Upper lobe of right lung (tissue), 1 donor: ENCODE data around the gene ADORA3. TPM values are rescaled to one million over a fixed set of nuclear protein-coding genes. Genes with fewer than 3 reads are reported as not detected.
A peak's percentile ranks its signal among the peaks of the same experiment; 100 is the strongest.

Experiments used
- ATAC-seq: fragments of 200-7000 bp; cut with Tn5 transposase; one replicate; pipeline ENCODE4 v1.9.1; 2020; ENCODE audit warnings: mild to moderate bottlenecking, moderate library complexity
- DNase-seq: peaks from one replicate; pipeline ENCODE4 v3.0.0-alpha.2; 2020
- H3K27ac ChIP-seq: fragments of 200-600 bp; one replicate; pipeline ENCODE4 v1.8.0; 2022
- H3K27me3 ChIP-seq: fragments of 200-600 bp; one replicate; pipeline ENCODE4 v1.8.0; 2022; ENCODE audit warnings: mild to moderate bottlenecking
- H3K36me3 ChIP-seq: fragments of 200-600 bp; one replicate; pipeline ENCODE4 v1.8.0; 2022
- H3K4me1 ChIP-seq: fragments of 200-600 bp; one replicate; pipeline ENCODE4 v1.8.0; 2022
- H3K4me3 ChIP-seq: fragments of 200-600 bp; one replicate; pipeline ENCODE4 v1.8.0; 2022; ENCODE audit warnings: mild to moderate bottlenecking
- H3K9me3 ChIP-seq: fragments of 200-600 bp; one replicate; pipeline ENCODE4 v1.8.0; 2022
- intact Hi-C: fragments of 100-400 bp; cut with DNase I; formaldehyde crosslinking; loops from one replicate; pipeline ENCODE4 v1.11.0; 2022
- total RNA-seq: library from RNA; stranded (reverse); fragmentation: NEBNext Ultra II Directional; extraction: Animal tissue kit (Norgen Biotek cat#: 25700); gene quantifications from one replicate; pipeline ENCODE4 v1.2.1, GENCODE V29; 2021
- TF ChIP-seq, protein P1 (sequence below): fragments of 200-600 bp; IDR thresholded peaks from one replicate; pipeline ENCODE4 v1.8.0; 2022; ENCODE audit warnings: antibody characterized with exemption
- donor health status: DM: no; HTN: yes; CAD: no; lungs with severe emphysema.

ADORA3 gene
- total RNA-seq, 1 donor from 2014 or later: 9.3 TPM

DNA sequence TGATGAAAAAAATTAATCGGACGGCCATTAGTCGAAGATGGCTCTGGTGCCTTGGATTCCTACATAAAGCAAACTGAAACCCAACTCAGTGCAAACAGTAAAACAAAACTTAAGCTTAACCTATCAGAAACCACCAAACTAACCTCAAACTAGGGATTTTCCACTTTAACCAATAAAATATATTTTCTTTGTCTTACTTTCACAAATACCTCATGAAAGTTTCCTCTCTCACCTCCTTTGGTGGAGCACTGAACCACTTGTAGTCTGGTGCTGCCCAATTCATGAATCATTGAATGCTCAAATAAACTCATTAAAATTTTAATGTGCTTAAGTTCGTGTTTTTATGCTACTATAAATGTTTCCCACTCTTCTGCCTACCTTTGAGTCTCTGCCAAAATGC lies 7.0 kb downstream of the ADORA3 start:
- H3K4me3 ChIP-seq: no peak overlapping the region
- no peak overlapping the region for H3K27ac ChIP-seq
- H3K27me3 ChIP-seq: no peaks in the 10 kb centered on the region
- H3K36me3 ChIP-seq: no peaks in the 10 kb centered on the region
- intact Hi-C loops: no loop called here
- ATAC-seq: no peak
- peaks cover 7% of the 10 kb centered on the region for H3K4me1 ChIP-seq
- H3K9me3 ChIP-seq: no peaks in the 10 kb centered on the region
- DNase-seq: no peak
- TF ChIP-seq, protein P1, sequence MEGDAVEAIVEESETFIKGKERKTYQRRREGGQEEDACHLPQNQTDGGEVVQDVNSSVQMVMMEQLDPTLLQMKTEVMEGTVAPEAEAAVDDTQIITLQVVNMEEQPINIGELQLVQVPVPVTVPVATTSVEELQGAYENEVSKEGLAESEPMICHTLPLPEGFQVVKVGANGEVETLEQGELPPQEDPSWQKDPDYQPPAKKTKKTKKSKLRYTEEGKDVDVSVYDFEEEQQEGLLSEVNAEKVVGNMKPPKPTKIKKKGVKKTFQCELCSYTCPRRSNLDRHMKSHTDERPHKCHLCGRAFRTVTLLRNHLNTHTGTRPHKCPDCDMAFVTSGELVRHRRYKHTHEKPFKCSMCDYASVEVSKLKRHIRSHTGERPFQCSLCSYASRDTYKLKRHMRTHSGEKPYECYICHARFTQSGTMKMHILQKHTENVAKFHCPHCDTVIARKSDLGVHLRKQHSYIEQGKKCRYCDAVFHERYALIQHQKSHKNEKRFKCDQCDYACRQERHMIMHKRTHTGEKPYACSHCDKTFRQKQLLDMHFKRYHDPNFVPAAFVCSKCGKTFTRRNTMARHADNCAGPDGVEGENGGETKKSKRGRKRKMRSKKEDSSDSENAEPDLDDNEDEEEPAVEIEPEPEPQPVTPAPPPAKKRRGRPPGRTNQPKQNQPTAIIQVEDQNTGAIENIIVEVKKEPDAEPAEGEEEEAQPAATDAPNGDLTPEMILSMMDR: no peak

DNA sequence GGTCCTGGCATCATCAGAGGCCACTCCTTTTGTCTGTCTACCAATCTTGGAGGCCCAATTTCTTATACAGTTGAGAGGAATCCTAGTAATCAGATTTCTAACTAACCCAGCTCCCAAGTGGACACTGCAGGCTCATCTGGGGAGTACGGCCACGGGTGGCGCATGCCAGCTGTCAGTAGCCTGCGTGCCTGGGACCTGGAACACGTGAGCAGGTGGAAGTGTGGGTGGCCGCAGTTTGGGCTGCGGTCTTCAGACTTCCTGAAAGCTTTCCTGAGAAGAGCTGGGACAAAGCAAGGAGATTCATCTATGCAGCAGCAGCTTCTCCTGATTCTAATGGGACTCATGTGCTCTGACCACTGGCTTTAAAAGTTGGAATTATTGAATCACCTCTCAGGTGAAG lies 12.4 kb downstream of the ADORA3 start:
- Histone ChIP-seq H3K36me3 (no peaks in the 10 kb centered on the region), H3K27me3 (no peaks in the 10 kb centered on the region), H3K27ac (no peak overlapping the region), H3K4me3 (no peak overlapping the region), H3K9me3 (no peaks in the 10 kb centered on the region), H3K4me1 (peaks cover 3% of the 10 kb centered on the region)
- DNase-seq (no peak), ATAC-seq (no peak)
- TF ChIP-seq, protein P1: no peak
- intact Hi-C loops: no loop called here

DNA sequence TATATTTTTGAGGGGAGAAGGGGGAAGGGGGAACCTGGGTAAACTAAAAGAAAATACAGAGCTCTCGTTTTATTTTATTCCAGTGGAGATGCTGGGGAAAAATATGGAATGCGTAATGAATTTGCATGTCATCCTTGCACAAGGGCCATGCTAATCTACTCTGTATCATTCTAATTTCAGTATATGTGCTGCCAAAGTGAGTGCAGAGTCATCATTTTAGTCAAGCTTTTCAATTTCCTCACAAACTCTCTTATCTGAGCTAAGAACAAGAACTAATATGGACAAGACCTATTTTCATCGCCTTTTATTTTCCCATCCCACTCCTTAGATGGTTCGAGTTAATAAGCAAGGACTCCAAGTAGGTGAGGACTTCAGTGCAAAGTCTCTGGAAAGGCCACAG lies 13.2 kb downstream of the ADORA3 start:
- no peaks in the 10 kb centered on the region for H3K9me3 ChIP-seq
- DNase-seq (no peak), ATAC-seq (no peak)
- H3K4me1 ChIP-seq: peaks cover 3% of the 10 kb centered on the region
- TF ChIP-seq, protein P1: no peak
- H3K4me3 ChIP-seq: no peak overlapping the region
- peak overlapping the region; percentile 4 for H3K27ac ChIP-seq
- no peaks in the 10 kb centered on the region for H3K36me3 ChIP-seq
- no peaks in the 10 kb centered on the region for H3K27me3 ChIP-seq
- intact Hi-C loops: no loop called here

DNA sequence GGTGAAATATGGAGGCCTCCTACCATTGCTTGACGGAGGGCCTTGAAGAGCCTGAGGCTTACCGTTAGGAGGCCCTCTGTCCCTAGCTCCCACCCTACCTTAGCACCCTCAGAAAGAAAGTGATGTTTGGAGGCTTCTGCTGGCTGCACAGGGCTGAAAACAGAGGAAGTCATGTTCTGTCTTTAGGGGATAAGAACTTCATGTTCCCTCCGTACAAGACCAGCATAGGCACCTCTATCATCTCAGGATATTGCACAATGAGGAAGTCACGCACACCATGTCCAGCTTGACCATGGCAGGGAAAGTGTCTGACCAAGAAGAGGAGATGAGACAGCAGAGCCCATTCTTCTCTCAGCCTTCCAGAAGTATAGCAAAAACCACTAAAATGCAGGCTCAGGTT lies 13.8 kb downstream of the ADORA3 start:
- Histone ChIP-seq H3K4me1 (peaks cover 3% of the 10 kb centered on the region), H3K4me3 (no peak overlapping the region), H3K9me3 (no peaks in the 10 kb centered on the region), H3K27me3 (no peaks in the 10 kb centered on the region), H3K36me3 (no peaks in the 10 kb centered on the region), H3K27ac (peak overlapping the region; percentile 4)
- DNase-seq (no peak), ATAC-seq (peak; percentile 88)
- TF ChIP-seq, protein P1: no peak
- intact Hi-C loops: loop anchor here (10.0 kb wide), 1 partner anchor 265 kb away; the partner anchor contains the start of gene DDX20

DNA sequence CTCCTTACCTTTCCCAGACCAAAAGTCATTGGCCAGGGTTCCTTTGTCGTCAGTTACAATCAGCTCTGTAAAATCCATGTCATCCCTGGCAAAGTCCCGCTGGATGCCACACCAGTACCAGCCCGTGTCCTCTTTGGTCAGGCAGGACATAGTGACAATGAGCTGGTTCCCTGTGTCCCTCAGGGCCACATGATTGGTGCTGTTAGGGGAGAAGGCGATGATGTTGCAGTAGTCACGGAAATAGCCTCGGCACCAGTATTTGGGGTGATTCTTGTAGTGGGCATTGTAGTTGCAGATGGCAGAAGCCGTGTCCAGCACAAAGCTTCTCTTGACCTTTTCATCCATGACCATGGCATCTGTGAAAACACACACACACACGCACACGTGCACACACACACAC lies 14.8 kb downstream of the ADORA3 start:
- intact Hi-C loops: loop anchor here (10.0 kb wide), 1 partner anchor 266 kb away; the partner anchor contains the start of gene DDX20
- H3K36me3 ChIP-seq: no peaks in the 10 kb centered on the region
- H3K27me3 ChIP-seq: no peaks in the 10 kb centered on the region
- no peak overlapping the region for H3K4me3 ChIP-seq
- H3K9me3 ChIP-seq: no peaks in the 10 kb centered on the region
- ATAC-seq (no peak), DNase-seq (no peak)
- H3K27ac ChIP-seq: no peak overlapping the region
- peaks cover 3% of the 10 kb centered on the region for H3K4me1 ChIP-seq
- TF ChIP-seq, protein P1: no peak

DNA sequence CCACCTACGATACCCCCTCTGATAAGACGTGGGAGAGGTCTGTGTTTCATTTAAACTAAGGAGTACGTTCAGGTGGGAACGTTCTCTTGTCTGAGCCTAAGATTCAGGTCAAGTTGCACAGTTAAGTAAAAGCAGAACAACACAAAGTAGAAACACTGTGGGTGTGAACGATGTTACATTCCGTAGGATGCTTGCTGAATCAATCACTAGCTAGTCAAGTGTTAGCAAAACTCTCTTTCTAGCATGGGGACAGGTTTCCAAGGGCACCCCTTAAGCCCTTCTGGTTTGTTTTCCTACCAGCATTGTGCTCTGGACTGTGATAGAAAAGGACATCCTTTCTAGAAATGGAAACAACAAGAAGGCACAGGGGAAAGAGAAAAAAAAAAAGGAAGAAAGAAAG lies 16.3 kb downstream of the ADORA3 start:
- TF ChIP-seq, protein P1: no peak
- Histone ChIP-seq H3K4me3 (no peak overlapping the region), H3K4me1 (peaks cover 6% of the 10 kb centered on the region), H3K27me3 (no peaks in the 10 kb centered on the region), H3K27ac (no peak overlapping the region), H3K36me3 (no peaks in the 10 kb centered on the region), H3K9me3 (no peaks in the 10 kb centered on the region)
- DNase-seq: no peak
- no peak for ATAC-seq
- intact Hi-C loops: loop anchor here (10.0 kb wide), 1 partner anchor 268 kb away; the partner anchor contains the start of gene DDX20
